OCI-LY7 (cell line): ENCODE results near the gene CXCL13. TPM values are rescaled to one million over a fixed set of nuclear protein-coding genes. Genes with fewer than 3 reads are reported as not detected.

ENCODE experiments used
- BruUV-seq: library from RNA; stranded (reverse); fragments of 400-500 nt; replicated peaks from 2 replicates; lab custom pipeline; 2021; lab: Mats Ljungman, UMichigan
- CTCF ChIA-PET: fragments of 300-600 bp; sonication (Branson Sonifier 250); formaldehyde crosslinking; loops from one replicate; lab custom pipeline; 2022; ENCODE audit warnings: antibody characterized with exemption; ENCODE audit not compliant: unreplicated experiment; lab: Charles Lee
- POLR2A ChIA-PET: fragments of 300-600 bp; sonication (Branson Sonifier 250); formaldehyde crosslinking; loops from one replicate; lab custom pipeline; 2022; ENCODE audit warnings: antibody characterized with exemption; lab: Charles Lee
- DNase-seq: peaks from one replicate; pipeline ENCODE4 v3.0.0-alpha.2; 2015; ENCODE audit warnings: low spot score
- H2AFZ ChIP-seq: fragments of 200-600 bp; sonication (generic), shearing (Covaris generic); 2 replicates; pipeline ENCODE4 v1.6.1; 2014; ENCODE audit warnings: mild to moderate bottlenecking, antibody characterized with exemption, low read length, moderate library complexity
- H3K27ac ChIP-seq: fragments of 200-600 bp; sonication (generic); 2 replicates; pipeline ENCODE4 v1.5.1; 2014; ENCODE audit warnings: mixed run types, low read depth, mild to moderate bottlenecking, moderate library complexity, low read length, inconsistent platforms; ENCODE audit not compliant: poor library complexity, severe bottlenecking
- H3K36me3 ChIP-seq: fragments of 200-600 bp; sonication (generic); 2 replicates; pipeline ENCODE4 v1.6.1; 2014; ENCODE audit warnings: mild to moderate bottlenecking, antibody characterized with exemption, low read length, moderate library complexity, mixed read lengths; ENCODE audit not compliant: insufficient read depth
- H3K4me1 ChIP-seq: fragments of 200-600 bp; sonication (generic); 2 replicates; pipeline ENCODE4 v1.5.1; 2014; ENCODE audit warnings: mild to moderate bottlenecking, low read length; ENCODE audit not compliant: insufficient read depth, poor library complexity, severe bottlenecking
- H3K4me2 ChIP-seq: fragments of 200-600 bp; sonication (generic); 2 replicates; pipeline ENCODE4 v1.6.1; 2014; ENCODE audit warnings: mild to moderate bottlenecking, low read length
- H3K4me3 ChIP-seq: fragments of 200-600 bp; sonication (generic); 2 replicates; pipeline ENCODE4 v1.5.1; 2014; ENCODE audit warnings: mild to moderate bottlenecking, low read depth, low read length; ENCODE audit not compliant: poor library complexity, severe bottlenecking
- H3K79me2 ChIP-seq: fragments of 200-600 bp; sonication (generic); 2 replicates; pipeline ENCODE4 v1.6.1; 2016; ENCODE audit warnings: low read depth, mild to moderate bottlenecking, low read length, moderate library complexity, mixed read lengths; ENCODE audit not compliant: insufficient read depth
- H3K9me2 ChIP-seq: fragments of 200-600 bp; sonication (generic); 2 replicates; pipeline ENCODE4 v1.6.1; 2016; ENCODE audit warnings: mild to moderate bottlenecking, low read length, mixed read lengths; ENCODE audit not compliant: insufficient read depth
- H3K9me3 ChIP-seq: fragments of 200-600 bp; sonication (generic); 2 replicates; pipeline ENCODE4 v1.6.1; 2014; ENCODE audit warnings: mild to moderate bottlenecking, mixed run types, low read length, mixed read lengths
- H4K20me1 ChIP-seq: fragments of 200-600 bp; sonication (generic); 2 replicates; pipeline ENCODE4 v1.6.1; 2014; ENCODE audit warnings: mild to moderate bottlenecking, antibody characterized with exemption, low read length, moderate library complexity, mixed read lengths; ENCODE audit not compliant: insufficient read depth
- EZH2phosphoT487 ChIP-seq: fragments of 200-600 bp; sonication (generic); IDR thresholded peaks from 2 replicates; pipeline ENCODE4 v1.6.1; 2018; ENCODE audit warnings: low read depth, borderline replicate concordance, mild to moderate bottlenecking, mixed run types, antibody characterized with exemption, low read length, moderate library complexity, mixed read lengths
- intact Hi-C: fragments of 100-400 bp; cut with micrococcal nuclease; formaldehyde crosslinking; loops from one replicate; pipeline ENCODE4 v1.10.0; 2022; ENCODE audit not compliant: unreplicated experiment
- total RNA-seq, 2 experiments: library from RNA; depleted of rRNA in 1 of 2; stranded (reverse); fragments of >200 nt in 1 of 2; shearing (Covaris generic) in 1 of 2; gene quantifications; 2 replicates each; pipeline ENCODE4 v1.2.3, GENCODE V29; 2014 to 2022
- TF ChIP-seq, protein P1 (sequence below): fragments of 200-600 bp; sonication (generic); conservative IDR thresholded peaks from 2 replicates; pipeline ENCODE4 v1.5.1; 2014; ENCODE audit warnings: mild to moderate bottlenecking, antibody characterized with exemption, low read length, moderate library complexity, mixed read lengths

Gene CXCL13
- total RNA-seq, 2 experiments from 2014 or later = not detected

GRCh38 chr4:77619408-77619807 lies 13.8 kb downstream of the CXCL13 start:
- CTCF ChIA-PET = interaction anchor here (1.1 kb wide), 1 partner anchor 428 kb away, joined by 3 read pairs; no protein-coding TSS in a partner anchor
- no peak for TF ChIP-seq EZH2phosphoT487
- TF ChIP-seq, protein P1, sequence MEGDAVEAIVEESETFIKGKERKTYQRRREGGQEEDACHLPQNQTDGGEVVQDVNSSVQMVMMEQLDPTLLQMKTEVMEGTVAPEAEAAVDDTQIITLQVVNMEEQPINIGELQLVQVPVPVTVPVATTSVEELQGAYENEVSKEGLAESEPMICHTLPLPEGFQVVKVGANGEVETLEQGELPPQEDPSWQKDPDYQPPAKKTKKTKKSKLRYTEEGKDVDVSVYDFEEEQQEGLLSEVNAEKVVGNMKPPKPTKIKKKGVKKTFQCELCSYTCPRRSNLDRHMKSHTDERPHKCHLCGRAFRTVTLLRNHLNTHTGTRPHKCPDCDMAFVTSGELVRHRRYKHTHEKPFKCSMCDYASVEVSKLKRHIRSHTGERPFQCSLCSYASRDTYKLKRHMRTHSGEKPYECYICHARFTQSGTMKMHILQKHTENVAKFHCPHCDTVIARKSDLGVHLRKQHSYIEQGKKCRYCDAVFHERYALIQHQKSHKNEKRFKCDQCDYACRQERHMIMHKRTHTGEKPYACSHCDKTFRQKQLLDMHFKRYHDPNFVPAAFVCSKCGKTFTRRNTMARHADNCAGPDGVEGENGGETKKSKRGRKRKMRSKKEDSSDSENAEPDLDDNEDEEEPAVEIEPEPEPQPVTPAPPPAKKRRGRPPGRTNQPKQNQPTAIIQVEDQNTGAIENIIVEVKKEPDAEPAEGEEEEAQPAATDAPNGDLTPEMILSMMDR = no peak
- H3K79me2 ChIP-seq = no peaks in the 10 kb centered on the region
- BruUV-seq = no TSS peak
- H3K4me2 ChIP-seq = no peak overlapping the region
- H3K36me3 ChIP-seq = no peaks in the 10 kb centered on the region
- DNase-seq = no peak
- H3K4me1 ChIP-seq = no peaks in the 10 kb centered on the region
- POLR2A ChIA-PET = interaction anchor here (0.5 to 0.9 kb wide), 3 partner anchors 22 to 421 kb away, joined by 3 read pairs; no protein-coding TSS in a partner anchor
- H4K20me1 ChIP-seq = no peaks in the 10 kb centered on the region
- intact Hi-C loops = no loop called here
- H3K27ac ChIP-seq = no peak overlapping the region
- H3K9me2 ChIP-seq = no peaks in the 10 kb centered on the region
- no peak overlapping the region for H3K4me3 ChIP-seq
- H3K9me3 ChIP-seq = no peaks in the 10 kb centered on the region
- H2AFZ ChIP-seq = no peak overlapping the region

- no peak overlapping the region for H2AFZ ChIP-seq
- no peak overlapping the region for H3K27ac ChIP-seq
- CTCF ChIA-PET = no interaction called here
- H3K4me2 ChIP-seq = no peak overlapping the region
- H3K36me3 ChIP-seq = no peaks in the 10 kb centered on the region
- no peaks in the 10 kb centered on the region for H4K20me1 ChIP-seq
- H3K4me1 ChIP-seq = no peaks in the 10 kb centered on the region
- POLR2A ChIA-PET = interaction anchor here (0.8 kb wide), 2 partner anchors 46 to 1017 kb away, joined by 3 read pairs; no protein-coding TSS in a partner anchor
- no peaks in the 10 kb centered on the region for H3K9me2 ChIP-seq
- no peaks in the 10 kb centered on the region for H3K79me2 ChIP-seq
- intact Hi-C loops = no loop called here
- no TSS peak for BruUV-seq
- H3K4me3 ChIP-seq = no peak overlapping the region
- TF ChIP-seq EZH2phosphoT487 = no peak
- TF ChIP-seq, protein P1 = no peak
- DNase-seq = no peak
- no peaks in the 10 kb centered on the region for H3K9me3 ChIP-seq
Measured at GRCh38 chr4:77621254-77621653, 15.6 kb downstream of the CXCL13 start.

DNA sequence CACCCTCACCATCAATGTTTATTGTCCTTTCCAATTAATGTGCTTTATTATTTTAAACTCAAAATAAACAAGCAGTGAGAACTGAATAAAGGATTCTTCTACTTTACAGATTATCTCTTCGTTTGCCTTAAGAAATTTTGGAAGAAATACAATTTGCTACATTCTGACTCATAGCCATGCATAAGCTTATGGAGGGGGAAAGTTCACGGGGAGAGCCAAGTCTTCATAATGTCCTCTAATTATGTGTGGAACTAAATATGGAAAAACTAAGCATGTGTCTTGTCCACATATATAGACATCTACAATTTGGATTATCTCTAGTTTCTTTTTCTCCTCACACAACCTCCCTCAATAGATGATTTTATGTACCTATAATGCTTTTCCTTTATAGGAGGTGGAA lies 17.5 kb downstream of the CXCL13 start:
- BruUV-seq = no TSS peak
- DNase-seq = no peak
- no peak for TF ChIP-seq EZH2phosphoT487
- TF ChIP-seq, protein P1 = no peak
- Histone ChIP-seq H3K4me1 (no peaks in the 10 kb centered on the region), H3K36me3 (no peaks in the 10 kb centered on the region), H3K79me2 (no peaks in the 10 kb centered on the region), H2AFZ (no peak overlapping the region), H4K20me1 (no peaks in the 10 kb centered on the region), H3K4me3 (no peak overlapping the region), H3K9me2 (no peaks in the 10 kb centered on the region), H3K27ac (no peak overlapping the region), H3K4me2 (no peak overlapping the region), H3K9me3 (no peaks in the 10 kb centered on the region)
- POLR2A ChIA-PET = no interaction called here
- CTCF ChIA-PET = no interaction called here
- intact Hi-C loops = no loop called here
